Measurements from ENCODE around the gene ALDH3B2. TPM values are rescaled to one million over a fixed set of nuclear protein-coding genes. Genes with fewer than 3 reads are reported as not detected.
"Not testable (repeated sequence)": the region's sequence is repeated elsewhere in the genome, so short reads cannot be mapped to it uniquely, and the experiment has no call there.

The ALDH3B2 gene
- total RNA-seq, 1 experiment from 2014 or later = 1.8 TPM

DNA sequence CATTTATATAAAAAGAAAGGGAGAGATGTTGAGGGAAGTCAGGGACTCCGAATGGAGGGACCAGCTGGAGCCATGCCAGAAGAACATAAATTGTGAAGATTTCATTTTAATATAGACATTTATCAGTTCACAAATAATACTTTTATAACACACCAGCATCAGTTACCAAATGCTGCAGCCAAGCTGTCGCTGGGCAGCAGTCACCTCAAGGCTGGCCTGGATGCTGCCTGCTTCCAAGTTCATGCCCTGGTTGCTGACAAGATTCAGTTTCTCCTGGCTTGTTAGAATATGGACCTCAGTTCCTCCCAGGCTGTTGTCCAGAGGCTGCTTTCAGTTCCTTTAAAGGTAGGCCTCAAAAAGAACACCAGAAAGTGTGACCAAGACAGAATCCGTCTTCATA, 30.8 kb upstream of the ALDH3B2 start:
- DNase-seq = no peak
- Histone ChIP-seq H2AFZ (ENCODE audit: low read length) (no peak overlapping the region), H3K27ac (ENCODE audit: low read length) (no peak overlapping the region), H3K27me3 (ENCODE audit: low read length) (no peaks in the 10 kb centered on the region), H3K36me3 (ENCODE audit: insufficient read depth, low read length) (no peaks in the 10 kb centered on the region), H4K20me1 (ENCODE audit: insufficient read depth, low read depth, low read length) (no peaks in the 10 kb centered on the region), H3K4me1 (ENCODE audit: low read length) (no peaks in the 10 kb centered on the region), H3K9ac (ENCODE audit: low read length) (no peak overlapping the region), H3K4me2 (ENCODE audit: low read depth, low read length, poor library complexity, severe bottlenecking) (no peak overlapping the region), H3K9me2 (replicated peaks; ENCODE audit: insufficient read depth, low read length) (no peaks in the 10 kb centered on the region), H3K4me3 (ENCODE audit: low read length) (no peak overlapping the region), H3K79me2 (ENCODE audit: low read length) (no peaks in the 10 kb centered on the region), H3K9me3 (ENCODE audit: low read length) (no peaks in the 10 kb centered on the region)

DNA sequence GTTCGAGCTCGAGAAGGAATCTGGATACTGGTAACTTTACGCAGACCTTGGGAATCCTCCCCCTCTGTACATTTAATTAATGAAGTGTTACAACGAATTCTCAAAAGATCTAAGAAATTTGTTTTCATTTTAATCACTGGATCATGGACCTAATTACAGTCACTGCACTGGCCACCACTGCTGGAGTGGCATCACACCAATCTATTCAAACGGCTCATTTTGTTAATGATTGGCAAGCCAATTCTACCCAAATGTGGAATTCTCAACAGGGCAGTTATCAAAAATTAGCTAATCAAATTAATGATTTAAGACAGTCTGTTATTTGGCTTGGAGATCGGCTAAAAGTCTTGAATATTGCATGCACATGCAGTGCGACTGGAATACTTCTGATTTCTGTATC, 30.1 kb upstream of the ALDH3B2 start:
- Histone ChIP-seq H3K27me3 (ENCODE audit: low read length) (no peaks in the 10 kb centered on the region), H3K9ac (ENCODE audit: low read length) (no peak overlapping the region), H3K79me2 (ENCODE audit: low read length) (no peaks in the 10 kb centered on the region), H3K9me2 (replicated peaks; ENCODE audit: insufficient read depth, low read length) (no peaks in the 10 kb centered on the region), H3K4me3 (ENCODE audit: low read length) (no peak overlapping the region), H2AFZ (ENCODE audit: low read length) (no peak overlapping the region), H3K9me3 (ENCODE audit: low read length) (no peaks in the 10 kb centered on the region), H3K4me1 (ENCODE audit: low read length) (no peaks in the 10 kb centered on the region), H3K36me3 (ENCODE audit: insufficient read depth, low read length) (no peaks in the 10 kb centered on the region), H4K20me1 (ENCODE audit: insufficient read depth, low read depth, low read length) (no peaks in the 10 kb centered on the region), H3K4me2 (ENCODE audit: low read depth, low read length, poor library complexity, severe bottlenecking) (no peak overlapping the region), H3K27ac (ENCODE audit: low read length) (no peak overlapping the region)
- no peak for DNase-seq

DNA sequence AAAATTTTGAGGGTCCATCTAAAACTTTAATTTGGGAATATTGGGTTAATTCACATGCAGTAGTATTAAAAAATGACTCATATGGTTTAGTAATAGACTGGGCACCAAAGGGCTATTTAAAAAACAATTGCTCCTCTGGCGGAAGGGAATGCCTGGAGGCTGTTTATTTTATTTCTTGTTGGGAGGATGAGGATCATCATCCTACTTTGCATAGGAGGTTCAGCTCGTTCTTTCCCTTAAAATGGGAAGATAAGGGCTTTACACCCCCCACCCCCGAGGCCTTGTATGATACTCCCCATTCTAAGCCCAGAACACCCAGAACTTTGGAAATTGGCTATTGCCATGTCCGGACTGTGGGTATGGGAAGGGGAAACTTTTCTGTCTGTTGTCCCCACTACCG, 29.3 kb upstream of the ALDH3B2 start:
- H4K20me1 ChIP-seq (ENCODE audit: insufficient read depth, low read depth, low read length); H3K27ac ChIP-seq (ENCODE audit: low read length); H3K4me1 ChIP-seq (ENCODE audit: low read length); H3K9me2 ChIP-seq (replicated peaks; ENCODE audit: insufficient read depth, low read length); H3K27me3 ChIP-seq (ENCODE audit: low read length); DNase-seq; H3K4me3 ChIP-seq (ENCODE audit: low read length); H3K4me2 ChIP-seq (ENCODE audit: low read depth, low read length, poor library complexity, severe bottlenecking); H3K36me3 ChIP-seq (ENCODE audit: insufficient read depth, low read length); H3K9me3 ChIP-seq (ENCODE audit: low read length); H3K9ac ChIP-seq (ENCODE audit: low read length); H2AFZ ChIP-seq (ENCODE audit: low read length); H3K79me2 ChIP-seq (ENCODE audit: low read length): not testable (repeated sequence)

DNA sequence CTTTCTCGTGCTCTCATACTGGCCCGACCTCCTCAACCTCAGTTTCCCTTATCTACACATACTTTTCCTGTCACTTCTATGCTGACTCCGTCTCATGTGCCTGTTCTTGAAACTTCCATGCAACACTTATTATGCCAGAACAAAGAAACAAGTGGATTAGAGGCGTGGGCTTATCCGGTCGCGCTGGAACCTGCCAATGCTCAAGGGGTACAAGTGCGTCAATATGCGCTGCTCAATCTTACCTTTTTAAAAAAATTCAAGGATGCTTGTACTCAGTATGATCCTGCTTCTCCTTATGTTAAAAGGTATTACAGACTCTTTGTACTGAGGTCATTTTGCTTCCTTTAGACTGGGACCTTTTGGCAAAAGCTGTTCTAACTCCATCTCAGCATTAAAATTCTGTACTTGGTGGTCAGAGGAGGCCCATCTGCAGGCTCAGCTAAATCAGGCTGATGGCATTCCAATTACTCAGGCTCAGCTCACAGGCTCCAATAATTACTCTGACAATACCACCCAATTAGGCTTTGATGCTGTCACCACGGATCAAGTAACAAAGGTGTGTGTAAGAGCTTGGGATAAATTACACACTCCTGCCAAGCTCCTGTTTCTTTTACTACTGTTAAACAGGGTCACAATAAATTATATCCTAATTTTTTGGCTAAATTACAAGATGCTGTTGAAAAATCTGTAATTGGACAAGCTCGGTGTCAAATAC, 26.3 kb upstream of the ALDH3B2 start:
- H3K9ac ChIP-seq (ENCODE audit: low read length) = no peak overlapping the region
- no peak overlapping the region for H3K4me3 ChIP-seq (ENCODE audit: low read length)
- no peak for DNase-seq
- H4K20me1 ChIP-seq (ENCODE audit: insufficient read depth, low read depth, low read length) = no peaks in the 10 kb centered on the region
- H3K4me2 ChIP-seq (ENCODE audit: low read depth, low read length, poor library complexity, severe bottlenecking) = no peak overlapping the region
- no peaks in the 10 kb centered on the region for H3K79me2 ChIP-seq (ENCODE audit: low read length)
- H3K36me3 ChIP-seq (ENCODE audit: insufficient read depth, low read length) = no peaks in the 10 kb centered on the region
- H3K4me1 ChIP-seq (ENCODE audit: low read length) = peaks cover 3% of the 10 kb centered on the region
- no peak overlapping the region for H3K27ac ChIP-seq (ENCODE audit: low read length)
- H3K9me3 ChIP-seq (ENCODE audit: low read length) = no peaks in the 10 kb centered on the region
- no peaks in the 10 kb centered on the region for H3K27me3 ChIP-seq (ENCODE audit: low read length)
- no peak overlapping the region for H2AFZ ChIP-seq (ENCODE audit: low read length)
- no peaks in the 10 kb centered on the region for H3K9me2 ChIP-seq (replicated peaks; ENCODE audit: insufficient read depth, low read length)

DNA sequence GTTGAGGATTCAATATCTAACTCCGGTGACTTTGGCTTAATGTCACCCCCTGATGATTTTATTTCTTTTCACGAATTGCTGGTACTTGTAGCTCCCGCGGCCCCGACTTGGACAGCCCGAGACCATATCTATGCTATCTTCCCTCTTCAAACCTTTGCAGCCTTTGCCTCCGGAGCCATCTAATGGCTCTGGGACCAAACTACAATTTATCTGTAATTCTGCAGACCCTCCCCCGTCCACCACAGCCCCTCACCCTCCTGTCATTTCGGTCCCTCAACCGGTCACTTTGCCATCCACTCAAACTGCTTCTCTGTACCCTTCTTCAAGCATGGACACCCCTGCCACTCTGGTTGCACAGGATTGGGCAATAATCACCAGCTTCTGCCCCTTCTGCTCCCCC, 25.7 kb upstream of the ALDH3B2 start:
- H4K20me1 ChIP-seq (ENCODE audit: insufficient read depth, low read depth, low read length) = no peaks in the 10 kb centered on the region
- H3K4me3 ChIP-seq (ENCODE audit: low read length) = no peak overlapping the region
- H3K27me3 ChIP-seq (ENCODE audit: low read length) = no peaks in the 10 kb centered on the region
- no peaks in the 10 kb centered on the region for H3K79me2 ChIP-seq (ENCODE audit: low read length)
- H3K4me1 ChIP-seq (ENCODE audit: low read length) = peaks cover 3% of the 10 kb centered on the region
- no peak for DNase-seq
- no peaks in the 10 kb centered on the region for H3K9me2 ChIP-seq (replicated peaks; ENCODE audit: insufficient read depth, low read length)
- H3K9me3 ChIP-seq (ENCODE audit: low read length) = no peaks in the 10 kb centered on the region
- no peak overlapping the region for H2AFZ ChIP-seq (ENCODE audit: low read length)
- no peaks in the 10 kb centered on the region for H3K36me3 ChIP-seq (ENCODE audit: insufficient read depth, low read length)
- no peak overlapping the region for H3K4me2 ChIP-seq (ENCODE audit: low read depth, low read length, poor library complexity, severe bottlenecking)
- H3K9ac ChIP-seq (ENCODE audit: low read length) = no peak overlapping the region
- H3K27ac ChIP-seq (ENCODE audit: low read length) = no peak overlapping the region

DNA sequence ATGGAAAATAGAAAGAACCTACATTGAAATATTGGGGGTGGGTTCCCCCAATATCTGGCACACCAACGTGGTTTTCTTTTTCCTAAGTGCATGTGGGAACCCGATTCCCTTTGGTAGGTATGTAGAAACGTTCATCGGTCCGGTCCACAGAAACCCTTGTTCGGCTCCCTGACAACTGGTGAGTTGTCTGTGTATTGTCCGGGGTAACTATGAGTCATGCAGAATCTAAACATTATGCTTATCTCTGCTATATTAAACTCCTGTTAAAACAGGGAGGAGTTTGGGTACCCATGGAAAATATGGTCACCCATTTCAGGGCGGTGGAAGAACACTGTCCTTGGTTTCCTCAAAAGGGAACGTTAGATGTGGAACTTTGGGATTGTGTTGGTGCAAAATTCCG, 25.1 kb upstream of the ALDH3B2 start:
- H3K4me2 ChIP-seq (ENCODE audit: low read depth, low read length, poor library complexity, severe bottlenecking) = no peak overlapping the region
- peaks cover 3% of the 10 kb centered on the region for H3K4me1 ChIP-seq (ENCODE audit: low read length)

DNA sequence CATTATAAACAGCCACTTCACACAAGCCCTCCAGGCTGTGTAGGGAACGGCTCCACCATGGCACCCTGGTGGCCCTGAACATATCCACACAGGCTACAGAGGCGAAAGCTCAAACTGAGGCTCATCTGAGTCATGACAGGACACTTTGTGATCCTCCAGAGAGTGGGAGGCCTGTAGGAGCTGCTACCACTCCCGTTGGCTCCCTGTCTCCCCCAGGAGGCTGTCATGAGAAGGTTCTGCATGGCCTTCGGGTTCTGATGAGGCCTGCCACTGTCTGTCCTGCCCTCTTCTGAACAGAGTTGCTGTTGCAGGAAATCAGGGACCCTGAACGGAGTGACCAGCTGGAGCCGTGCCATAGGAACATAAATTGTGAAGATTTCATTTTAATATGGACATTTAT, 23.8 kb upstream of the ALDH3B2 start:
- Histone ChIP-seq H3K4me3 (ENCODE audit: low read length) (no peak overlapping the region), H3K4me1 (ENCODE audit: low read length) (peaks cover 3% of the 10 kb centered on the region), H2AFZ (ENCODE audit: low read length) (no peak overlapping the region), H3K4me2 (ENCODE audit: low read depth, low read length, poor library complexity, severe bottlenecking) (no peak overlapping the region), H3K9ac (ENCODE audit: low read length) (no peak overlapping the region), H3K27ac (ENCODE audit: low read length) (no peak overlapping the region), H3K36me3 (ENCODE audit: insufficient read depth, low read length) (no peaks in the 10 kb centered on the region), H3K9me2 (replicated peaks; ENCODE audit: insufficient read depth, low read length) (no peaks in the 10 kb centered on the region), H3K9me3 (ENCODE audit: low read length) (no peaks in the 10 kb centered on the region), H4K20me1 (ENCODE audit: insufficient read depth, low read depth, low read length) (no peaks in the 10 kb centered on the region), H3K79me2 (ENCODE audit: low read length) (no peaks in the 10 kb centered on the region), H3K27me3 (ENCODE audit: low read length) (no peaks in the 10 kb centered on the region)
- DNase-seq = peak; percentile 87

More for the DNA sequence above, 25.1 kb upstream of the ALDH3B2 start:
- H3K9ac ChIP-seq (ENCODE audit: low read length) = no peak overlapping the region
- H3K4me3 ChIP-seq (ENCODE audit: low read length) = no peak overlapping the region
- H3K9me3 ChIP-seq (ENCODE audit: low read length) = no peaks in the 10 kb centered on the region
- no peaks in the 10 kb centered on the region for H3K36me3 ChIP-seq (ENCODE audit: insufficient read depth, low read length)
- H2AFZ ChIP-seq (ENCODE audit: low read length) = no peak overlapping the region
- no peak for DNase-seq
- H4K20me1 ChIP-seq (ENCODE audit: insufficient read depth, low read depth, low read length) = no peaks in the 10 kb centered on the region
- H3K79me2 ChIP-seq (ENCODE audit: low read length) = no peaks in the 10 kb centered on the region
- H3K27me3 ChIP-seq (ENCODE audit: low read length) = no peaks in the 10 kb centered on the region
- no peaks in the 10 kb centered on the region for H3K9me2 ChIP-seq (replicated peaks; ENCODE audit: insufficient read depth, low read length)
- no peak overlapping the region for H3K27ac ChIP-seq (ENCODE audit: low read length)

DNA sequence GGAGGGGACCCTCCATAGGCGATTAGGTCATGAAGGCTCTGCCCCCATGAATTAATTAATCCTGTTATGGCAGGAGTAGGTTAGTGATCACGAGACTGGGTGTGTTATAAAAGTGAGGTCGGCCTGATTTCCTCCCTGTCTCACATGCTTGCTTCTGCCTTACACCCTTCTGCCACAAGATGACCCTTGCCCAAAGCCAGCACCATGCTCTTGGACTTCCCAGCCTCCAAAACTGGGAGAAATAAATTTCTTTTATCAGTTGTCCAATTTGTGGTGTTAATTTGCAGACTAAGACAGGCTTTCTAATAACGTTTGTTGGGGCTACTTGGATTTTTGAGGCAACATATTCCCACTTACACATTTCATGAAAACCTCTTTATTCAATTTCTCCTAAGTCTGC, 23.4 kb upstream of the ALDH3B2 start:
- Histone ChIP-seq H3K4me2 (ENCODE audit: low read depth, low read length, poor library complexity, severe bottlenecking) (no peak overlapping the region), H3K79me2 (ENCODE audit: low read length) (no peaks in the 10 kb centered on the region), H3K4me3 (ENCODE audit: low read length) (no peak overlapping the region), H2AFZ (ENCODE audit: low read length) (no peak overlapping the region), H3K9me2 (replicated peaks; ENCODE audit: insufficient read depth, low read length) (no peaks in the 10 kb centered on the region), H3K27me3 (ENCODE audit: low read length) (no peaks in the 10 kb centered on the region), H3K4me1 (ENCODE audit: low read length) (peaks cover 3% of the 10 kb centered on the region), H4K20me1 (ENCODE audit: insufficient read depth, low read depth, low read length) (no peaks in the 10 kb centered on the region), H3K36me3 (ENCODE audit: insufficient read depth, low read length) (no peaks in the 10 kb centered on the region), H3K9me3 (ENCODE audit: low read length) (no peaks in the 10 kb centered on the region), H3K27ac (ENCODE audit: low read length) (no peak overlapping the region), H3K9ac (ENCODE audit: low read length) (no peak overlapping the region)
- DNase-seq = no peak
